Neural cell (in vitro differentiated cells): ENCODE results near the gene NINL. TPM values are rescaled to one million over a fixed set of nuclear protein-coding genes. Genes with fewer than 3 reads are reported as not detected.

Source experiments
- H2AFZ ChIP-seq: fragments of 200-600, 300-800 bp; sonication (generic), shearing (Covaris generic); 2 replicates; pipeline ENCODE4 v1.6.0; 2014; ENCODE audit warnings: low read depth, mild to moderate bottlenecking, antibody characterized with exemption, low read length, moderate library complexity
- H3F3A ChIP-seq: fragments of 200-600 bp; shearing (Covaris generic); 2 replicates; pipeline ENCODE4 v1.6.1; 2016; ENCODE audit warnings: mild to moderate bottlenecking, moderate library complexity, mixed read lengths, antibody characterized with exemption, low read length; ENCODE audit not compliant: insufficient read depth, poor library complexity, severe bottlenecking
- H3K27ac ChIP-seq: fragments of 200-600, 300-800 bp; sonication (generic), shearing (Covaris generic); 2 replicates; pipeline ENCODE4 v1.5.1; 2014; ENCODE audit warnings: mild to moderate bottlenecking, low read length, moderate library complexity
- H3K27me3 ChIP-seq: fragments of 300-800, 200-600 bp; sonication (generic), shearing (Covaris generic); 2 replicates; pipeline ENCODE4 v1.6.0; 2014; ENCODE audit warnings: mild to moderate bottlenecking, low read depth, low read length, moderate library complexity; ENCODE audit not compliant: insufficient read depth
- H3K36me3 ChIP-seq: fragments of 300-800, 200-600 bp; sonication (generic), shearing (Covaris generic); 2 replicates; pipeline ENCODE4 v1.5.1; 2014; ENCODE audit warnings: mild to moderate bottlenecking, antibody characterized with exemption, low read length, moderate library complexity; ENCODE audit not compliant: insufficient read depth
- H3K4me2 ChIP-seq: fragments of 300-800, 200-600 bp; sonication (generic), shearing (Covaris generic); 2 replicates; pipeline ENCODE4 v1.6.0; 2014; ENCODE audit warnings: mild to moderate bottlenecking, low read length
- H3K4me3 ChIP-seq: fragments of 300-800, 200-600 bp; sonication (generic), shearing (Covaris generic); 2 replicates; pipeline ENCODE4 v1.5.1; 2014; ENCODE audit warnings: mild to moderate bottlenecking, low read length, moderate library complexity
- H3K79me2 ChIP-seq: fragments of 200-600 bp; shearing (Covaris generic); replicated peaks from 2 replicates; pipeline ENCODE4 v1.6.0; 2014; ENCODE audit warnings: mild to moderate bottlenecking, low read length, moderate library complexity; ENCODE audit not compliant: insufficient read depth
- H3K9ac ChIP-seq: fragments of 300-800, 200-600 bp; sonication (generic), shearing (Covaris generic); 2 replicates; pipeline ENCODE4 v1.6.1; 2016; ENCODE audit warnings: mild to moderate bottlenecking, low read length, mixed read lengths
- H3K9me2 ChIP-seq: fragments of 200-600 bp; shearing (Covaris generic); 2 replicates; pipeline ENCODE4 v1.6.1; 2016; ENCODE audit warnings: mild to moderate bottlenecking, low read length, mixed read lengths; ENCODE audit not compliant: insufficient read depth
- H3K9me3 ChIP-seq: fragments of 200-600, 300-800 bp; sonication (generic), shearing (Covaris generic); 2 replicates; pipeline ENCODE4 v1.6.1; 2016; ENCODE audit warnings: mild to moderate bottlenecking, mixed run types, low read length, moderate library complexity, mixed read lengths
- H4K20me1 ChIP-seq: fragments of 200-600 bp; shearing (Covaris generic); 2 replicates; pipeline ENCODE4 v1.6.1; 2016; ENCODE audit warnings: mild to moderate bottlenecking, mixed run types; ENCODE audit not compliant: insufficient read depth
- EP300 ChIP-seq: fragments of 450-650 bp; conservative IDR thresholded peaks from 2 replicates; pipeline ENCODE4 v1.6.1; 2014; ENCODE audit warnings: antibody characterized with exemption, mild to moderate bottlenecking, moderate library complexity; ENCODE audit not compliant: poor library complexity, severe bottlenecking
- EZH2 ChIP-seq: fragments of 200-600, 300-800 bp; shearing (Covaris generic), sonication (generic); IDR thresholded peaks from 2 replicates; pipeline ENCODE4 v1.6.1; 2014; ENCODE audit warnings: antibody characterized with exemption, low read length, borderline replicate concordance, mild to moderate bottlenecking; ENCODE audit not compliant: insufficient read depth, poor library complexity, severe bottlenecking
- MXI1 ChIP-seq: fragments of 450-650 bp; conservative IDR thresholded peaks from 2 replicates; pipeline ENCODE4 v1.6.1; 2014; ENCODE audit warnings: antibody characterized with exemption, mild to moderate bottlenecking; ENCODE audit not compliant: poor library complexity, severe bottlenecking
- POLR2AphosphoS5 ChIP-seq: IDR thresholded peaks from 2 replicates; pipeline ENCODE4 v1.6.1; 2012
- RAD21 ChIP-seq: fragments of 450-650 bp; conservative IDR thresholded peaks from 2 replicates; pipeline ENCODE4 v1.6.1; 2014; ENCODE audit warnings: antibody characterized with exemption, mild to moderate bottlenecking, moderate library complexity
- SMC3 ChIP-seq: fragments of 450-650 bp; conservative IDR thresholded peaks from 2 replicates; pipeline ENCODE4 v1.6.1; 2014; ENCODE audit warnings: antibody characterized with exemption, mild to moderate bottlenecking, moderate library complexity; ENCODE audit not compliant: poor library complexity
- TAF1 ChIP-seq: IDR thresholded peaks from 2 replicates; pipeline ENCODE4 v1.6.1; 2012; ENCODE audit warnings: low read depth
- polyA plus RNA-seq: library from polyadenylated mRNA; depleted of rRNA; stranded (reverse); fragments of >200 nt; gene quantifications from 2 replicates; pipeline ENCODE4 v1.2.3, GENCODE V29; 2014
- TF ChIP-seq, protein P1 (sequence below): IDR thresholded peaks from 2 replicates; pipeline ENCODE4 v1.6.1; 2012; ENCODE audit warnings: borderline replicate concordance
- TF ChIP-seq, protein P2 (sequence below): fragments of 450-650 bp; IDR thresholded peaks from 2 replicates; pipeline ENCODE4 v1.5.1; 2014; ENCODE audit warnings: antibody characterized with exemption, mild to moderate bottlenecking, moderate library complexity; ENCODE audit not compliant: poor library complexity, severe bottlenecking

NINL gene
- polyA plus RNA-seq, 1 donor from 2014 or later: 49.6 TPM

DNA sequence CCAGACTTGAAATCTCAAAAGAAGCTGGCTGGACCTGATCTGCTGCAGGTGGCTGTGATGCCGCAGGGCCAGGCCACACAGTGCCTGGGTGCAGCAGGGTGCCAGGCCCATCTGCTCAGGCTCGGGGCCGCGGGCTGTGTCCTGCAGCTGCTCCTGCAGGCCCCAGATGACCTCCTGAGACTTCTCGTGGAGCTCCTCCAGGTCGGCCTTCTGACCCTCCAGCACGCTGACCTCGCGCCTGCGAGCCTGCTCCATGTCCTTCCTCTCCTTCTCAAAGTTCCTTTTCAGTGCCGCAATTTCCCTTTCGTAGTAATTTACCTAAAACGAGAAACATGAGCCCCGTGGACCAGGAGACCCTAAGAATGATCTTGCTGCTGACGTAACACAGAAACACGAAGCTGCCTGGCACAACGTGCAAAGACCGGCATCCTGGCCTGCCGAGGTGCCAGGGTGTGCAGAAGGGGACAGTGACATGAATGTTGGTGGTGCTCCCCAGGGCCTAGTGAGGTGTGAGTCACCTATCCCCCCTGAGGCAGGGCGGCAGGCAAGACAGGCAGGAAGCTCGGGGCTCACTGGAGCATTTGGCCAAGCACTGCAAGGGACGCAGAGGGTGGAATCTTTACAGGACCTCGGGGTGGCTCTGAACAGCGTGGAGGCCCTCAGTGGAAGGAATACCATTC, 106.3 kb downstream of the NINL start:
- Histone ChIP-seq H2AFZ (no peak overlapping the region), H3K9me2 (no peaks in the 10 kb centered on the region), H3K27me3 (no peaks in the 10 kb centered on the region), H3K36me3 (no peaks in the 10 kb centered on the region), H3F3A (no peaks in the 10 kb centered on the region), H4K20me1 (no peaks in the 10 kb centered on the region), H3K9me3 (no peaks in the 10 kb centered on the region), H3K27ac (no peak overlapping the region), H3K79me2 (no peaks in the 10 kb centered on the region), H3K4me2 (no peak overlapping the region), H3K4me3 (no peak overlapping the region), H3K9ac (no peak overlapping the region)
- TF ChIP-seq RAD21 (no peak), POLR2AphosphoS5 (no peak), EZH2 (no peak), MXI1 (no peak), SMC3 (no peak), TAF1 (no peak), EP300 (no peak)
- TF ChIP-seq, protein P1, sequence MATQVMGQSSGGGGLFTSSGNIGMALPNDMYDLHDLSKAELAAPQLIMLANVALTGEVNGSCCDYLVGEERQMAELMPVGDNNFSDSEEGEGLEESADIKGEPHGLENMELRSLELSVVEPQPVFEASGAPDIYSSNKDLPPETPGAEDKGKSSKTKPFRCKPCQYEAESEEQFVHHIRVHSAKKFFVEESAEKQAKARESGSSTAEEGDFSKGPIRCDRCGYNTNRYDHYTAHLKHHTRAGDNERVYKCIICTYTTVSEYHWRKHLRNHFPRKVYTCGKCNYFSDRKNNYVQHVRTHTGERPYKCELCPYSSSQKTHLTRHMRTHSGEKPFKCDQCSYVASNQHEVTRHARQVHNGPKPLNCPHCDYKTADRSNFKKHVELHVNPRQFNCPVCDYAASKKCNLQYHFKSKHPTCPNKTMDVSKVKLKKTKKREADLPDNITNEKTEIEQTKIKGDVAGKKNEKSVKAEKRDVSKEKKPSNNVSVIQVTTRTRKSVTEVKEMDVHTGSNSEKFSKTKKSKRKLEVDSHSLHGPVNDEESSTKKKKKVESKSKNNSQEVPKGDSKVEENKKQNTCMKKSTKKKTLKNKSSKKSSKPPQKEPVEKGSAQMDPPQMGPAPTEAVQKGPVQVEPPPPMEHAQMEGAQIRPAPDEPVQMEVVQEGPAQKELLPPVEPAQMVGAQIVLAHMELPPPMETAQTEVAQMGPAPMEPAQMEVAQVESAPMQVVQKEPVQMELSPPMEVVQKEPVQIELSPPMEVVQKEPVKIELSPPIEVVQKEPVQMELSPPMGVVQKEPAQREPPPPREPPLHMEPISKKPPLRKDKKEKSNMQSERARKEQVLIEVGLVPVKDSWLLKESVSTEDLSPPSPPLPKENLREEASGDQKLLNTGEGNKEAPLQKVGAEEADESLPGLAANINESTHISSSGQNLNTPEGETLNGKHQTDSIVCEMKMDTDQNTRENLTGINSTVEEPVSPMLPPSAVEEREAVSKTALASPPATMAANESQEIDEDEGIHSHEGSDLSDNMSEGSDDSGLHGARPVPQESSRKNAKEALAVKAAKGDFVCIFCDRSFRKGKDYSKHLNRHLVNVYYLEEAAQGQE: no peak
- TF ChIP-seq, protein P2, sequence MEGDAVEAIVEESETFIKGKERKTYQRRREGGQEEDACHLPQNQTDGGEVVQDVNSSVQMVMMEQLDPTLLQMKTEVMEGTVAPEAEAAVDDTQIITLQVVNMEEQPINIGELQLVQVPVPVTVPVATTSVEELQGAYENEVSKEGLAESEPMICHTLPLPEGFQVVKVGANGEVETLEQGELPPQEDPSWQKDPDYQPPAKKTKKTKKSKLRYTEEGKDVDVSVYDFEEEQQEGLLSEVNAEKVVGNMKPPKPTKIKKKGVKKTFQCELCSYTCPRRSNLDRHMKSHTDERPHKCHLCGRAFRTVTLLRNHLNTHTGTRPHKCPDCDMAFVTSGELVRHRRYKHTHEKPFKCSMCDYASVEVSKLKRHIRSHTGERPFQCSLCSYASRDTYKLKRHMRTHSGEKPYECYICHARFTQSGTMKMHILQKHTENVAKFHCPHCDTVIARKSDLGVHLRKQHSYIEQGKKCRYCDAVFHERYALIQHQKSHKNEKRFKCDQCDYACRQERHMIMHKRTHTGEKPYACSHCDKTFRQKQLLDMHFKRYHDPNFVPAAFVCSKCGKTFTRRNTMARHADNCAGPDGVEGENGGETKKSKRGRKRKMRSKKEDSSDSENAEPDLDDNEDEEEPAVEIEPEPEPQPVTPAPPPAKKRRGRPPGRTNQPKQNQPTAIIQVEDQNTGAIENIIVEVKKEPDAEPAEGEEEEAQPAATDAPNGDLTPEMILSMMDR: no peak

DNA sequence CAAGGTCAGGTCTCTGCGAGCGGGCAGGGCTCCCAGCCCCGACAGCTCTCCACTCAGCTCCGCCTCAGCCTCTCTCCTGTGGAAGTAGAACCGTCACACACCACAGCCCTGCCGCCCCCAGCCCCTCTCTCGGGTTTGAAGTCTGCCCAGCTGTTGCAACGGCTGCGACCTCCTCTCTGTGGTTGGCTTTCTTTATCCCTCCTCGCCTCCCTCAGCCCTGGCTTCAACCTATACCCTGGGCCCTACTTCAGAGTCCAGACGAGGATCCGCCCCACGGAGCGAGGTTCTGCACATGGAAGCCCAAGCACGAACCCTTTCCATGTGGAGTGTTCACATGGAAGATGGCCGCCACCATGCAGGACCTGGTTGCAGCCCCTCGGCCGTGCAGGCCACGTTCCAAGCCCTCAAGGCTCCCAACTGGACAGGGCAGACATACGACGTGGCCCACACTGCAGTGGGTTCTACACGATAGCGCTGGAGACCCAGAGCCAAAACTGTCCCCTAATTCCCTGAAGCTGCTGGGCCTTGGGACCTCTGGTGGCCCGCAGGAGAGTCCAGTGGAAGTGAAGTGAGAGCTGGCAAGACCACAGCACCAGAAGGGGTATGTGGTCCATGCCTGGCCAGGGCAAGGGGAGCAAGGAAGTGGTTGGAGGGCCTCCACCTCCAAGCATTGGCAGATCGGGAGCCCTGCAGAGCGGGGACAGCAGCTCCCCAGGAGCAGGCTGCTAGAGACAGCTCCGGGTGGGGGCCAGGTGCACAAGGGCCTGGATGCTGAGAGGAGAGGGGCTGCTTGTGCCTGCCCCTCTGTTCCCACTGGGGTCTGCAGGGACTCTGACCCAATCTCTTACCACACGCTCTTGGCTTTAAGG, 108.1 kb downstream of the NINL start:
- Histone ChIP-seq H3K36me3 (peaks cover 4% of the 10 kb centered on the region), H3K27ac (no peak overlapping the region)

More for the DNA sequence above, 108.1 kb downstream of the NINL start:
- Histone ChIP-seq H3K9ac (no peak overlapping the region), H3K9me2 (no peaks in the 10 kb centered on the region), H3K4me3 (no peak overlapping the region), H2AFZ (no peak overlapping the region), H4K20me1 (no peaks in the 10 kb centered on the region), H3K79me2 (no peaks in the 10 kb centered on the region), H3K9me3 (no peaks in the 10 kb centered on the region), H3F3A (no peaks in the 10 kb centered on the region), H3K4me2 (no peak overlapping the region), H3K27me3 (no peaks in the 10 kb centered on the region)
- TF ChIP-seq MXI1: no peak
